ENCODE measurements around the gene KLHL26. TPM values are rescaled to one million over a fixed set of nuclear protein-coding genes. Genes with fewer than 3 reads are reported as not detected.

The KLHL26 gene
- total RNA-seq, 1 donor from 2014 or later, result 52.8 TPM

- Histone ChIP-seq H3K27ac (no peak overlapping the region), H3K4me3 (no peak overlapping the region), H3K4me1 (peaks cover 0 to 2% of the 10 kb centered on the region in 2 donors), H3K9me3 (no peaks in the 10 kb centered on the region), H3K36me3 (no peaks in the 10 kb centered on the region), H3K27me3 (peaks cover 8% of the 10 kb centered on the region)
- TF ChIP-seq, protein P1, sequence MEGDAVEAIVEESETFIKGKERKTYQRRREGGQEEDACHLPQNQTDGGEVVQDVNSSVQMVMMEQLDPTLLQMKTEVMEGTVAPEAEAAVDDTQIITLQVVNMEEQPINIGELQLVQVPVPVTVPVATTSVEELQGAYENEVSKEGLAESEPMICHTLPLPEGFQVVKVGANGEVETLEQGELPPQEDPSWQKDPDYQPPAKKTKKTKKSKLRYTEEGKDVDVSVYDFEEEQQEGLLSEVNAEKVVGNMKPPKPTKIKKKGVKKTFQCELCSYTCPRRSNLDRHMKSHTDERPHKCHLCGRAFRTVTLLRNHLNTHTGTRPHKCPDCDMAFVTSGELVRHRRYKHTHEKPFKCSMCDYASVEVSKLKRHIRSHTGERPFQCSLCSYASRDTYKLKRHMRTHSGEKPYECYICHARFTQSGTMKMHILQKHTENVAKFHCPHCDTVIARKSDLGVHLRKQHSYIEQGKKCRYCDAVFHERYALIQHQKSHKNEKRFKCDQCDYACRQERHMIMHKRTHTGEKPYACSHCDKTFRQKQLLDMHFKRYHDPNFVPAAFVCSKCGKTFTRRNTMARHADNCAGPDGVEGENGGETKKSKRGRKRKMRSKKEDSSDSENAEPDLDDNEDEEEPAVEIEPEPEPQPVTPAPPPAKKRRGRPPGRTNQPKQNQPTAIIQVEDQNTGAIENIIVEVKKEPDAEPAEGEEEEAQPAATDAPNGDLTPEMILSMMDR (IDR thresholded peaks at IDR 0.05), result no peak
- DNase-seq (ENCODE audit: low spot score in 2 of 2), result no peak
- intact Hi-C loops (cut with DNase I), result no loop called here
Observed at GRCh38 chr19:18617562-18617961, 19.3 kb upstream of the KLHL26 start.

GRCh38 chr19:18618236-18618635 lies 18.6 kb upstream of the KLHL26 start:
- no peak for DNase-seq (ENCODE audit: low spot score in 2 of 2)
- intact Hi-C loops (cut with DNase I), result no loop called here

DNA sequence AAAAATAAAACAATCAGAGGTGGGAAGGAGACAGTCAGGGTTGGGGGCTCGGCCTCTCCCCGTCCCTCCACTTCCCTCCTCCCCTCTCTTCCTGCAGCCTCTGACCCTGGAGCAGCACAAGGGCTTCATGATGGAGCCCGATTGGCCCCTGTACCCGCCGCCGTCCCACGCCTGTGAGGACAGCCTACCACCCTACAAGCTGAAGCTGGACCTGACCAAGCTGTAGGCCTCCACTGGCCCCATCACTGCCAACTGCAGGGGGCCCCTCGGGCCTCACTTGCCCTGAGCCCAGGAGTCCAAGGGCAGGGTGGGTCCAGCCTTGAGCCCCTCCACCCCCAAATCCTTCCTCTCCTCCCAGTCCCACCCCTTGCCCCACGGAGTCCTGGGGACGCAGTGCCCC lies 16.5 kb upstream of the KLHL26 start:
- Histone ChIP-seq H3K27me3 (no peaks in the 10 kb centered on the region), H3K4me3 (no peak overlapping the region), H3K27ac (no peak overlapping the region), H3K9me3 (no peaks in the 10 kb centered on the region), H3K4me1 (no peaks in the 10 kb centered on the region), H3K36me3 (no peaks in the 10 kb centered on the region)
- TF ChIP-seq, protein P1 (IDR thresholded peaks at IDR 0.05), result no peak
- intact Hi-C loops (cut with DNase I), result no loop called here
- DNase-seq (ENCODE audit: low spot score in 2 of 2), result no peak

More at GRCh38 chr19:18618236-18618635, 18.6 kb upstream of the KLHL26 start:
- Histone ChIP-seq H3K27me3 (peaks cover 2% of the 10 kb centered on the region), H3K4me1 (no peaks in the 10 kb centered on the region), H3K27ac (no peak overlapping the region), H3K36me3 (no peaks in the 10 kb centered on the region), H3K9me3 (no peaks in the 10 kb centered on the region), H3K4me3 (no peak overlapping the region)
- TF ChIP-seq, protein P1 (IDR thresholded peaks at IDR 0.05), result no peak

DNA sequence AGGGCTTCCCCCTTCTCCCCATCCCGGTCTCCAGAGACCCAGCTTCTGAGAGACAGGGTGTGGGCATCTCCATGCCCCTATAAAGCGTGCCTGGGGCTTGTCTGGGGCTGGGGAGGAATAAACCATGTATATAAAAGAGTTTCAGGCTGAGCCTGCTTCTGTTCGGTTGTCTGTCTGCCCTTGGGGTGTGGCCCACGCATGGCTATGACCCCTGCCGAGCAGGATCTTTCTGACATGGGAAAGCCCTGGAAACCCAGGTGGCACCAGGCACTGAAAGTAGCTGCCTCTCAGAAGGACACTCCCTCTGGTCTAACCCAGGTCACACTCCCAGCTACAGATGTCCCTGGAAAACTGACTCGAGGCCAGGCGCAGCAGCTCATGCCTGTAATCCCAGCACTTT lies 15.9 kb upstream of the KLHL26 start:
- H3K27me3 ChIP-seq, result no peaks in the 10 kb centered on the region
- TF ChIP-seq, protein P1 (IDR thresholded peaks at IDR 0.05), result no peak
- intact Hi-C loops (cut with DNase I), result no loop called here
- H3K4me3 ChIP-seq, result no peak overlapping the region
- H3K4me1 ChIP-seq, result no peaks in the 10 kb centered on the region
- H3K27ac ChIP-seq, result no peak overlapping the region
- no peaks in the 10 kb centered on the region for H3K9me3 ChIP-seq
- H3K36me3 ChIP-seq, result no peaks in the 10 kb centered on the region
- no peak for DNase-seq (ENCODE audit: low spot score in 2 of 2)

DNA sequence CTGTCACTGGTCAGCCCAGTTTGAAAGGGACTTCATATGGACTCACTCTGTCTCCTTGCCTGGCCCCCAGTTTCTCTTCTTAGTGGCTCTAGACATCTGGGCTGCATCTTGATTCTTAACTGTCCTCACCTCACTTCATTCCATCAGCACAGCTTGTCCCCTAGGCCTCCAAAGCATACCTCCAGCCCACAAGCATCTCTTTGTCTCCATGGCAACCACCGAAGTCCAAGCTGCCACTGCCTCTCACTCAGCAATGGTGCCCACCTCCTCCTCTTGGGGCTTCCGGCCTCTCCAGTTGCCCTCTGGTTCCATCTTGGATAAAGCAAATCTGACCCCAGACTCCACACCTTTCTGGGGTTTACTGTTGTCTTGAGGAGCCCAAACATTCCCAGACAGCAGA lies 9.9 kb upstream of the KLHL26 start:
- no peak overlapping the region for H3K27ac ChIP-seq
- H3K27me3 ChIP-seq, result no peaks in the 10 kb centered on the region
- H3K9me3 ChIP-seq, result no peaks in the 10 kb centered on the region
- H3K4me1 ChIP-seq, result peaks cover 0 to 5% of the 10 kb centered on the region in 2 donors
- H3K36me3 ChIP-seq, result no peaks in the 10 kb centered on the region
- DNase-seq (ENCODE audit: low spot score in 2 of 2), result no peak
- intact Hi-C loops (cut with DNase I), result no loop called here
- H3K4me3 ChIP-seq, result no peak overlapping the region
- TF ChIP-seq, protein P1 (IDR thresholded peaks at IDR 0.05), result no peak

Measured in ascending aorta (tissue), 2 donors.